HCT116 (cell line): ENCODE results near the gene PRKG2. TPM values are rescaled to one million over a fixed set of nuclear protein-coding genes. Genes with fewer than 3 reads are reported as not detected.

ENCODE experiments used
- ATAC-seq: fragments of 200-7000 bp; cut with Tn5 transposase; 2 replicates; pipeline ENCODE4 v1.9.1; 2020; ENCODE audit warnings: mild to moderate bottlenecking, moderate library complexity
- Bru-seq: library from RNA; stranded (reverse); fragments of 400-500 nt; gene quantifications from one replicate; lab custom pipeline; 2021; lab: Mats Ljungman, UMichigan
- BruChase-seq, 2 experiments: library from RNA; stranded (reverse); fragments of 400-500 nt; gene quantifications; one replicate each; lab custom pipeline; 2021; lab: Mats Ljungman, UMichigan
- BruUV-seq: library from RNA; stranded (reverse); fragments of 400-500 nt; replicated peaks from 2 replicates; lab custom pipeline; 2021; lab: Mats Ljungman, UMichigan
- CTCF ChIA-PET: fragments of 300-600 bp; sonication (Branson Sonifier 250); formaldehyde crosslinking; loops from one replicate; lab custom pipeline; 2021; ENCODE audit warnings: antibody characterized with exemption; lab: Charles Lee
- POLR2A ChIA-PET: fragments of 300-600, 350-600 bp; sonication (Branson Sonifier 250); formaldehyde crosslinking; loops from one replicate; lab custom pipeline; 2021; ENCODE audit warnings: antibody characterized with exemption; lab: Charles Lee
- RAD21 ChIA-PET, 2 experiments: fragments of 300-600 bp; sonication (Branson Sonifier 250); formaldehyde crosslinking; loops; one replicate each; lab custom pipeline; 2023; ENCODE audit warnings: low total read pairs in 2 of 2; ENCODE audit not compliant: uncharacterized antibody in 2 of 2, unreplicated experiment in 2 of 2, low non-redundant PET in 1 of 2; lab: Charles Lee
- DNase-seq: peaks from one replicate; pipeline ENCODE4 v3.0.0-alpha.2; 2010; ENCODE audit warnings: low read depth, low spot score
- H2AFZ ChIP-seq: fragments of 200-600 bp; shearing (Covaris generic), sonication (generic); 2 replicates; pipeline ENCODE4 v1.6.1; 2017; ENCODE audit warnings: low read depth, mixed run types, mixed read lengths, antibody characterized with exemption, low read length; ENCODE audit not compliant: poor library complexity, severe bottlenecking
- H3K27ac ChIP-seq: 2 replicates; pipeline ENCODE4 v1.5.1; 2012; ENCODE audit warnings: low read depth, low read length
- H3K27me3 ChIP-seq: fragments of 200-600 bp; sonication (generic); 2 replicates; pipeline ENCODE4 v1.6.1; 2016; ENCODE audit warnings: mixed run types, low read length, mixed read lengths; ENCODE audit not compliant: insufficient read depth
- H3K36me3 ChIP-seq, 2 experiments: fragments of 200-500 bp in 1 of 2; fragments of 200-600 bp in 1 of 2; sonication (Bioruptor generic) in 1 of 2; sonication (generic) in 1 of 2; 2 replicates each; pipeline versions ENCODE4 v1.5.1 to v1.6.1; 2014 to 2016; ENCODE audit warnings: low read length in 2 of 2, inconsistent platforms in 1 of 2, mixed read lengths in 1 of 2, mixed run types in 1 of 2; ENCODE audit not compliant: insufficient read depth in 2 of 2, control insufficient read depth in 1 of 2
- H3K4me1 ChIP-seq, 2 experiments: fragments of 200-600 bp in 1 of 2; sonication (generic) in 1 of 2; 2 replicates each; pipeline versions ENCODE4 v1.5.1 to v1.6.1; 2012 to 2017; ENCODE audit warnings: low read length in 2 of 2, inconsistent platforms in 1 of 2, mild to moderate bottlenecking in 1 of 2, mixed read lengths in 1 of 2, mixed run types in 1 of 2, moderate library complexity in 1 of 2; ENCODE audit not compliant: insufficient read depth in 2 of 2, control insufficient read depth in 1 of 2
- H3K4me2 ChIP-seq: fragments of 200-600 bp; sonication (generic); 2 replicates; pipeline ENCODE4 v1.6.1; 2017; ENCODE audit warnings: mixed run types, low read length, mixed read lengths
- H3K4me3 ChIP-seq, 2 experiments: fragments of 200-600 bp in 1 of 2; sonication (generic) in 1 of 2; replicated peaks in 1 of 2; 2 replicates each; pipeline ENCODE4 v1.5.1; 2011 to 2016; ENCODE audit warnings: low read length in 2 of 2, control low read depth in 1 of 2, low read depth in 1 of 2, mild to moderate bottlenecking in 1 of 2, mixed read lengths in 1 of 2, mixed run types in 1 of 2
- H3K79me2 ChIP-seq: fragments of 200-600 bp; sonication (generic); 2 replicates; pipeline ENCODE4 v1.6.1; 2017; ENCODE audit warnings: mild to moderate bottlenecking, mixed run types, low read length, moderate library complexity, mixed read lengths; ENCODE audit not compliant: insufficient read depth
- H3K9ac ChIP-seq: fragments of 200-600 bp; sonication (generic); 2 replicates; pipeline ENCODE4 v1.6.1; 2016; ENCODE audit warnings: low read length, mixed read lengths
- H3K9me2 ChIP-seq: fragments of 200-600 bp; sonication (generic), shearing (Covaris generic); 2 replicates; pipeline ENCODE4 v1.6.1; 2017; ENCODE audit warnings: mixed run types, mild to moderate bottlenecking, moderate library complexity; ENCODE audit not compliant: insufficient read depth
- H3K9me3 ChIP-seq, 2 experiments: fragments of 200-500 bp in 1 of 2; fragments of 200-600 bp in 1 of 2; sonication (Bioruptor generic) in 1 of 2; sonication (generic) in 1 of 2; 2 replicates each; pipeline ENCODE4 v1.6.1; 2014 to 2017; ENCODE audit warnings: low read length in 2 of 2, mixed read lengths in 2 of 2, inconsistent platforms in 1 of 2, low read depth in 1 of 2, mild to moderate bottlenecking in 1 of 2, mixed run types in 1 of 2, moderate library complexity in 1 of 2; ENCODE audit not compliant: control insufficient read depth in 1 of 2, insufficient read depth in 1 of 2
- H4K20me1 ChIP-seq: fragments of 200-600 bp; sonication (generic), shearing (Covaris generic); 2 replicates; pipeline ENCODE4 v1.6.1; 2017; ENCODE audit warnings: mixed run types, mild to moderate bottlenecking, moderate library complexity; ENCODE audit not compliant: insufficient read depth
- CBX3 ChIP-seq: IDR thresholded peaks from 2 replicates; pipeline ENCODE4 v1.6.1; 2012; ENCODE audit warnings: low read depth
- EGR1 ChIP-seq: IDR thresholded peaks from 2 replicates; pipeline ENCODE4 v1.6.1; 2012; ENCODE audit warnings: low read depth
- FOSL1 ChIP-seq: IDR thresholded peaks from 2 replicates; pipeline ENCODE4 v1.6.1; 2012; ENCODE audit warnings: low read depth
- JUND ChIP-seq: IDR thresholded peaks from 2 replicates; pipeline ENCODE4 v1.6.1; 2012
- POLR2AphosphoS5 ChIP-seq: IDR thresholded peaks from 2 replicates; pipeline ENCODE4 v1.6.1; 2011; ENCODE audit warnings: mild to moderate bottlenecking, low read depth, low read length, moderate library complexity
- RAD21 ChIP-seq: IDR thresholded peaks from 2 replicates; pipeline ENCODE4 v1.6.1; 2012; ENCODE audit warnings: low read depth, mild to moderate bottlenecking
- REST ChIP-seq: IDR thresholded peaks from 2 replicates; pipeline ENCODE4 v1.6.1; 2012; ENCODE audit warnings: low read depth
- SIN3A ChIP-seq: IDR thresholded peaks from 2 replicates; pipeline ENCODE4 v1.6.1; 2012; ENCODE audit warnings: low read depth
- SP1 ChIP-seq: IDR thresholded peaks from 2 replicates; pipeline ENCODE4 v1.6.1; 2012; ENCODE audit warnings: low read depth
- SRF ChIP-seq: IDR thresholded peaks from 2 replicates; pipeline ENCODE4 v1.6.1; 2012; ENCODE audit warnings: low read depth
- TCF7L2 ChIP-seq: IDR thresholded peaks from 2 replicates; pipeline ENCODE4 v1.7.0; 2011; ENCODE audit warnings: borderline replicate concordance, inconsistent platforms; ENCODE audit not compliant: insufficient read depth, insufficient read length; ENCODE audit errors: extremely low read depth
- ZFX ChIP-seq: fragments of 450-650 bp; IDR thresholded peaks from 2 replicates; pipeline ENCODE4 v1.6.1; 2017
- ZNF274 ChIP-seq: fragments of 200-500 bp; sonication (Bioruptor generic); IDR thresholded peaks from 2 replicates; pipeline ENCODE4 v1.6.1; 2014; ENCODE audit warnings: mild to moderate bottlenecking, low read depth, low read length, inconsistent platforms
- intact Hi-C: fragments of 100-400 bp; cut with micrococcal nuclease; formaldehyde crosslinking; loops from 2 replicates; pipeline ENCODE4 v1.10.0; 2022
- long read RNA-seq: library from polyadenylated mRNA; unstranded; transcript quantifications from one replicate; pipeline ENCODE4 v2.0.0, GENCODE V29; 2021; ENCODE audit not compliant: unreplicated experiment
- polyA plus RNA-seq: library from polyadenylated mRNA; unstranded; fragments of >200 nt; gene quantifications from 2 replicates; pipeline ENCODE4 v1.2.1, GENCODE V29; 2012; ENCODE audit warnings: missing spikeins
- total RNA-seq: library from RNA; stranded (reverse); gene quantifications from one replicate; pipeline ENCODE4 v1.2.1, GENCODE V29; 2021; ENCODE audit not compliant: unreplicated experiment
- TF ChIP-seq, protein P1 (sequence below), 3 experiments: fragments of 200-600 bp in 1 of 3; sonication (generic) in 1 of 3; IDR thresholded peaks in 2 of 3; conservative IDR thresholded peaks in 1 of 3; 2 replicates each; pipeline ENCODE4 v1.5.1; 2012 to 2017; ENCODE audit warnings: low read depth in 2 of 3, low read length in 2 of 3, antibody characterized with exemption in 1 of 3, borderline replicate concordance in 1 of 3, control low read depth in 1 of 3, mild to moderate bottlenecking in 1 of 3, mixed read lengths in 1 of 3, mixed run types in 1 of 3, moderate library complexity in 1 of 3; ENCODE audit not compliant: insufficient read depth in 1 of 3
- TF ChIP-seq, protein P2 (sequence below): IDR thresholded peaks from 2 replicates; pipeline ENCODE4 v1.6.1; 2012

The PRKG2 gene, protein sequence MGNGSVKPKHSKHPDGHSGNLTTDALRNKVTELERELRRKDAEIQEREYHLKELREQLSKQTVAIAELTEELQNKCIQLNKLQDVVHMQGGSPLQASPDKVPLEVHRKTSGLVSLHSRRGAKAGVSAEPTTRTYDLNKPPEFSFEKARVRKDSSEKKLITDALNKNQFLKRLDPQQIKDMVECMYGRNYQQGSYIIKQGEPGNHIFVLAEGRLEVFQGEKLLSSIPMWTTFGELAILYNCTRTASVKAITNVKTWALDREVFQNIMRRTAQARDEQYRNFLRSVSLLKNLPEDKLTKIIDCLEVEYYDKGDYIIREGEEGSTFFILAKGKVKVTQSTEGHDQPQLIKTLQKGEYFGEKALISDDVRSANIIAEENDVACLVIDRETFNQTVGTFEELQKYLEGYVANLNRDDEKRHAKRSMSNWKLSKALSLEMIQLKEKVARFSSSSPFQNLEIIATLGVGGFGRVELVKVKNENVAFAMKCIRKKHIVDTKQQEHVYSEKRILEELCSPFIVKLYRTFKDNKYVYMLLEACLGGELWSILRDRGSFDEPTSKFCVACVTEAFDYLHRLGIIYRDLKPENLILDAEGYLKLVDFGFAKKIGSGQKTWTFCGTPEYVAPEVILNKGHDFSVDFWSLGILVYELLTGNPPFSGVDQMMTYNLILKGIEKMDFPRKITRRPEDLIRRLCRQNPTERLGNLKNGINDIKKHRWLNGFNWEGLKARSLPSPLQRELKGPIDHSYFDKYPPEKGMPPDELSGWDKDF
- total RNA-seq (2.1 TPM), Bru-seq, nascent RNA (percentile 42 among the genes with signal in this experiment), BruChase-seq, experiment 1, labeled RNA remaining after a 6-hour chase (percentile 31 among the genes with signal in this experiment), BruChase-seq, experiment 2, labeled RNA remaining after a 2-hour chase (percentile 28 among the genes with signal in this experiment)
- 1.6 and 2.0 TPM in 2 replicates for polyA plus RNA-seq
- long read RNA-seq, partial matches to known transcripts, result 1 of 3 reads
- long read RNA-seq, other reads (novel, unspliced or antisense), result 1 of 3 reads

DNA sequence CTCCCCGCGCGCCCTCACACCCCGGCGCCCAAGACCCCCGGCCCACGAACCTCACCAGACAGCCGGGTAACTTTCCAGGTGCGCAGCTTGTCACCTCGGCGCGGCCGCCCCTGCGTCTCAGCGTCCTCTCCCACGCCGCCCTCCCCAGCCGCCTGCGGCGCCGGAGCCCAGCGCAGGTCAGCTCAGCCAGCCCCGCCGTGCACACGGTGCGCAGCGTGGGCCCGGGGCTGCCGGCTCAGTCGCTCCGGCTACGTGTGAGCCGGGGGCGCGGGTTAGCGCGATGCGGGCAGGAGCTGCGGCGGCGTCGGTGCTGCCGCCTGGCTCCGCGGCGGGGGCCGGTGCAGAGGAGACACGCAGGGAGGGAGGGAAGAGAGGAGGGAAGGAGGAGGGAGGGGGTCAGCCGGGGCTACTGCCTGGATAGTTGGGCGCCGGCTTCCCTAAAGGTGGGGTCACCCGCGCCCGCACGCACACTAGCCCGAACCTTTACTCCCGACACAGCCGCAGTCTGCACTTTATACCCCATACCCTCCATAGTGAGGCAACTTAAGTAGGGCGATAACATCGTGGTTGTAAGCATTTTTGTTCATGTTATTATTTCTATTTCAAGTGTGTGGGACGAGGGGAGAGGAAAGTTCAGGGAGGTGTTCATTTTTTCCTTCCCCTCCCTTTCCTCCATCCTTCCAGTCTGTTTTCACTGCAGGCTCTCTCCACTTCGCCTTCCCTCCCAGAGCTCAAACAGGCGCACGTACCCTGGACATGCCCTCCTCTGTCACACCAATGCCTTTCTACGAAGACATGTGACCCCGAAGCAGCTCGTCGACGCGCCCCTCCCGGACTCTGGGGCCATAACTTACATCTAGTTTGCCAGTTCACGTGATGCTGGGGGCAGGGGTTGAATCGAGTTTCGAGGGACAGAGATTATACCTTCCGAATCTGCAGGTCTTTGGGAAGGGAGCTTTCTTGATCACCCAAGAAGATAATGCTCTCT is at the start of gene PRKG2:
TSS of gene PRKG2 (minus strand) at position 342 of the 988 bp plus-strand sequence. CDS start 10,175 bp downstream, outside the sequence.
- no peaks in the 10 kb centered on the region for H3K9me2 ChIP-seq
- no peak within 1 kb of the TSS for H3K27ac ChIP-seq
- no peak for DNase-seq
- no peaks in the 10 kb centered on the region for H3K36me3 ChIP-seq
- BruUV-seq, result no TSS peak
- H3K9ac ChIP-seq, result no peak within 1 kb of the TSS
- H2AFZ ChIP-seq, result no peak within 1 kb of the TSS
- H3K9me3 ChIP-seq, result no peaks in the 10 kb centered on the region
- H3K27me3 ChIP-seq, result no peaks in the 10 kb centered on the region
- H3K4me3 ChIP-seq, result no peak within 1 kb of the TSS
- POLR2A ChIA-PET, result no interaction called here
- H3K4me2 ChIP-seq, result no peak within 1 kb of the TSS
- intact Hi-C loops, result no loop called here
- ATAC-seq, result no peak
- CTCF ChIA-PET, result no interaction called here
- H3K4me1 ChIP-seq, result no peaks in the 10 kb centered on the region
- RAD21 ChIA-PET, result no interaction called here
- no peaks in the 10 kb centered on the region for H4K20me1 ChIP-seq
- no peaks in the 10 kb centered on the region for H3K79me2 ChIP-seq
- TF ChIP-seq FOSL1, result no peak
- TF ChIP-seq TCF7L2, result no peak
- TF ChIP-seq SIN3A, result no peak
- TF ChIP-seq ZNF274, result no peak
- no peak for TF ChIP-seq CBX3
- TF ChIP-seq RAD21, result no peak
- TF ChIP-seq, protein P1, sequence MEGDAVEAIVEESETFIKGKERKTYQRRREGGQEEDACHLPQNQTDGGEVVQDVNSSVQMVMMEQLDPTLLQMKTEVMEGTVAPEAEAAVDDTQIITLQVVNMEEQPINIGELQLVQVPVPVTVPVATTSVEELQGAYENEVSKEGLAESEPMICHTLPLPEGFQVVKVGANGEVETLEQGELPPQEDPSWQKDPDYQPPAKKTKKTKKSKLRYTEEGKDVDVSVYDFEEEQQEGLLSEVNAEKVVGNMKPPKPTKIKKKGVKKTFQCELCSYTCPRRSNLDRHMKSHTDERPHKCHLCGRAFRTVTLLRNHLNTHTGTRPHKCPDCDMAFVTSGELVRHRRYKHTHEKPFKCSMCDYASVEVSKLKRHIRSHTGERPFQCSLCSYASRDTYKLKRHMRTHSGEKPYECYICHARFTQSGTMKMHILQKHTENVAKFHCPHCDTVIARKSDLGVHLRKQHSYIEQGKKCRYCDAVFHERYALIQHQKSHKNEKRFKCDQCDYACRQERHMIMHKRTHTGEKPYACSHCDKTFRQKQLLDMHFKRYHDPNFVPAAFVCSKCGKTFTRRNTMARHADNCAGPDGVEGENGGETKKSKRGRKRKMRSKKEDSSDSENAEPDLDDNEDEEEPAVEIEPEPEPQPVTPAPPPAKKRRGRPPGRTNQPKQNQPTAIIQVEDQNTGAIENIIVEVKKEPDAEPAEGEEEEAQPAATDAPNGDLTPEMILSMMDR (IDR thresholded peaks at IDR 0.05 in 2 of 3, conservative IDR thresholded peaks at IDR 0.05 in 1 of 3; ENCODE audit: borderline replicate concordance in 1 of 3, insufficient read depth in 1 of 3, low read depth in 2 of 3, low read length in 2 of 3), result no peak
- no peak for TF ChIP-seq EGR1
- TF ChIP-seq POLR2AphosphoS5, result no peak
- TF ChIP-seq, protein P2, sequence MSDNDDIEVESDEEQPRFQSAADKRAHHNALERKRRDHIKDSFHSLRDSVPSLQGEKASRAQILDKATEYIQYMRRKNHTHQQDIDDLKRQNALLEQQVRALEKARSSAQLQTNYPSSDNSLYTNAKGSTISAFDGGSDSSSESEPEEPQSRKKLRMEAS, result no peak
- TF ChIP-seq REST, result no peak
- no peak for TF ChIP-seq ZFX
- no peak for TF ChIP-seq SRF
- TF ChIP-seq JUND, result no peak
- TF ChIP-seq SP1, result no peak
